A549 (cell line): ENCODE results near the gene MYO1E.

Source experiments
- MAFK ChIP-seq: fragments of 450-650 bp; IDR thresholded peaks from 2 replicates; pipeline ENCODE4 v1.6.1; 2014; ENCODE audit not compliant: partially characterized antibody
- MYC ChIP-seq: IDR thresholded peaks from 2 replicates; pipeline ENCODE4 v1.6.1; 2012; ENCODE audit warnings: mild to moderate bottlenecking, inconsistent platforms, low read length, improper control_type of control experiment, borderline replicate concordance
- POLR2A ChIP-seq: IDR thresholded peaks from 2 replicates; pipeline ENCODE4 v1.6.1; 2012; ENCODE audit warnings: mild to moderate bottlenecking, low read length
- SMC3 ChIP-seq: fragments of >200 bp; sonication (Bioruptor Twin); formaldehyde crosslinking; IDR thresholded peaks from 3 replicates; pipeline ENCODE4 v1.6.1; 2018; ENCODE audit warnings: inconsistent platforms
- TP53 ChIP-seq: fragments of 250-450 bp; sonication (Bioruptor Pico); IDR thresholded peaks from 2 replicates; pipeline ENCODE4 v1.5.0; 2021; ENCODE audit warnings: mild to moderate bottlenecking, moderate library complexity
- TF ChIP-seq, protein P1 (sequence below): fragments of >200 bp; sonication (Bioruptor Twin); formaldehyde crosslinking; IDR thresholded peaks from 3 replicates; pipeline ENCODE4 v1.5.1; 2016
- TF ChIP-seq, protein P2 (sequence below): fragments of 150-350 bp; IDR thresholded peaks from 2 replicates; pipeline ENCODE4 v1.6.1; 2014; ENCODE audit warnings: low read depth, mild to moderate bottlenecking, low read length
- TF ChIP-seq, protein P3 (sequence below): fragments of 200-600 bp; sonication (generic); IDR thresholded peaks from 2 replicates; pipeline ENCODE4 v1.6.1; 2016; ENCODE audit warnings: antibody characterized with exemption, mild to moderate bottlenecking, moderate library complexity

DNA sequence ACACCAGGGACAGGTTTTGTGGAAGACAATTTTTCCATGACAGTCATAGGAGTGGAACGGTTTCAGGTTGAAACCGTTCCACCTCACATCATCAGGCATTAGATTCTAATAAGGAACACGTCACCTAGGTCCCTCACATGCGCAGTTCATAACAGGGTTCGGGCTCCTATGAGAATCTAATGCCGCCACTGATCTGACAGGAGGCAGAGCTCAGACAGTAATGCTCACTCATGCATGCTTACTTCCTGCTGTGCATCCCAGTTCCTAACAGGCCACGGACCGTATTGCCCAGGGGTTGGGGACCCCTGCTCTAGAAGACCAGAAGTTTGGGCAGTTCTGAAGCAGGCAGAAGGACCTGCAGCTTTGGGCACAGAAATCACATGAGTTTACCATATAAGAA, 61.5 kb downstream of the MYO1E start:
- TF ChIP-seq MYC, result no peak
- no peak for TF ChIP-seq POLR2A
- TF ChIP-seq, protein P1, sequence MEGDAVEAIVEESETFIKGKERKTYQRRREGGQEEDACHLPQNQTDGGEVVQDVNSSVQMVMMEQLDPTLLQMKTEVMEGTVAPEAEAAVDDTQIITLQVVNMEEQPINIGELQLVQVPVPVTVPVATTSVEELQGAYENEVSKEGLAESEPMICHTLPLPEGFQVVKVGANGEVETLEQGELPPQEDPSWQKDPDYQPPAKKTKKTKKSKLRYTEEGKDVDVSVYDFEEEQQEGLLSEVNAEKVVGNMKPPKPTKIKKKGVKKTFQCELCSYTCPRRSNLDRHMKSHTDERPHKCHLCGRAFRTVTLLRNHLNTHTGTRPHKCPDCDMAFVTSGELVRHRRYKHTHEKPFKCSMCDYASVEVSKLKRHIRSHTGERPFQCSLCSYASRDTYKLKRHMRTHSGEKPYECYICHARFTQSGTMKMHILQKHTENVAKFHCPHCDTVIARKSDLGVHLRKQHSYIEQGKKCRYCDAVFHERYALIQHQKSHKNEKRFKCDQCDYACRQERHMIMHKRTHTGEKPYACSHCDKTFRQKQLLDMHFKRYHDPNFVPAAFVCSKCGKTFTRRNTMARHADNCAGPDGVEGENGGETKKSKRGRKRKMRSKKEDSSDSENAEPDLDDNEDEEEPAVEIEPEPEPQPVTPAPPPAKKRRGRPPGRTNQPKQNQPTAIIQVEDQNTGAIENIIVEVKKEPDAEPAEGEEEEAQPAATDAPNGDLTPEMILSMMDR, result no peak
- TF ChIP-seq, protein P2, sequence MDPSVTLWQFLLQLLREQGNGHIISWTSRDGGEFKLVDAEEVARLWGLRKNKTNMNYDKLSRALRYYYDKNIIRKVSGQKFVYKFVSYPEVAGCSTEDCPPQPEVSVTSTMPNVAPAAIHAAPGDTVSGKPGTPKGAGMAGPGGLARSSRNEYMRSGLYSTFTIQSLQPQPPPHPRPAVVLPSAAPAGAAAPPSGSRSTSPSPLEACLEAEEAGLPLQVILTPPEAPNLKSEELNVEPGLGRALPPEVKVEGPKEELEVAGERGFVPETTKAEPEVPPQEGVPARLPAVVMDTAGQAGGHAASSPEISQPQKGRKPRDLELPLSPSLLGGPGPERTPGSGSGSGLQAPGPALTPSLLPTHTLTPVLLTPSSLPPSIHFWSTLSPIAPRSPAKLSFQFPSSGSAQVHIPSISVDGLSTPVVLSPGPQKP, result no peak
- TF ChIP-seq, protein P3, sequence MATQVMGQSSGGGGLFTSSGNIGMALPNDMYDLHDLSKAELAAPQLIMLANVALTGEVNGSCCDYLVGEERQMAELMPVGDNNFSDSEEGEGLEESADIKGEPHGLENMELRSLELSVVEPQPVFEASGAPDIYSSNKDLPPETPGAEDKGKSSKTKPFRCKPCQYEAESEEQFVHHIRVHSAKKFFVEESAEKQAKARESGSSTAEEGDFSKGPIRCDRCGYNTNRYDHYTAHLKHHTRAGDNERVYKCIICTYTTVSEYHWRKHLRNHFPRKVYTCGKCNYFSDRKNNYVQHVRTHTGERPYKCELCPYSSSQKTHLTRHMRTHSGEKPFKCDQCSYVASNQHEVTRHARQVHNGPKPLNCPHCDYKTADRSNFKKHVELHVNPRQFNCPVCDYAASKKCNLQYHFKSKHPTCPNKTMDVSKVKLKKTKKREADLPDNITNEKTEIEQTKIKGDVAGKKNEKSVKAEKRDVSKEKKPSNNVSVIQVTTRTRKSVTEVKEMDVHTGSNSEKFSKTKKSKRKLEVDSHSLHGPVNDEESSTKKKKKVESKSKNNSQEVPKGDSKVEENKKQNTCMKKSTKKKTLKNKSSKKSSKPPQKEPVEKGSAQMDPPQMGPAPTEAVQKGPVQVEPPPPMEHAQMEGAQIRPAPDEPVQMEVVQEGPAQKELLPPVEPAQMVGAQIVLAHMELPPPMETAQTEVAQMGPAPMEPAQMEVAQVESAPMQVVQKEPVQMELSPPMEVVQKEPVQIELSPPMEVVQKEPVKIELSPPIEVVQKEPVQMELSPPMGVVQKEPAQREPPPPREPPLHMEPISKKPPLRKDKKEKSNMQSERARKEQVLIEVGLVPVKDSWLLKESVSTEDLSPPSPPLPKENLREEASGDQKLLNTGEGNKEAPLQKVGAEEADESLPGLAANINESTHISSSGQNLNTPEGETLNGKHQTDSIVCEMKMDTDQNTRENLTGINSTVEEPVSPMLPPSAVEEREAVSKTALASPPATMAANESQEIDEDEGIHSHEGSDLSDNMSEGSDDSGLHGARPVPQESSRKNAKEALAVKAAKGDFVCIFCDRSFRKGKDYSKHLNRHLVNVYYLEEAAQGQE, result no peak
- TF ChIP-seq MAFK, result no peak
- no peak for TF ChIP-seq SMC3
- TF ChIP-seq TP53 (CRISPR knock-in tag), result no peak
